Ishikawa (cell line): ENCODE data around the gene HTR3A.

Experiments
- EGR1 ChIP-seq: IDR thresholded peaks from 2 replicates; pipeline ENCODE4 v1.6.1; 2012
- FOXM1 ChIP-seq: IDR thresholded peaks from 2 replicates; pipeline ENCODE4 v1.6.1; 2012; ENCODE audit warnings: low read depth, borderline replicate concordance
- TAF1 ChIP-seq: IDR thresholded peaks from 2 replicates; pipeline ENCODE4 v1.6.1; 2012; ENCODE audit warnings: low read depth, mild to moderate bottlenecking
- YY1 ChIP-seq: IDR thresholded peaks from 2 replicates; pipeline ENCODE4 v1.6.1; 2012; ENCODE audit warnings: low read depth
- ZBTB7A ChIP-seq: IDR thresholded peaks from 2 replicates; pipeline ENCODE4 v1.6.1; 2012; ENCODE audit warnings: low read depth
- TF ChIP-seq, protein P1 (sequence below): IDR thresholded peaks from 2 replicates; pipeline ENCODE4 v1.6.1; 2012

- TF ChIP-seq TAF1 (no peak), ZBTB7A (no peak), FOXM1 (no peak), YY1 (no peak), EGR1 (no peak)
- TF ChIP-seq, protein P1, sequence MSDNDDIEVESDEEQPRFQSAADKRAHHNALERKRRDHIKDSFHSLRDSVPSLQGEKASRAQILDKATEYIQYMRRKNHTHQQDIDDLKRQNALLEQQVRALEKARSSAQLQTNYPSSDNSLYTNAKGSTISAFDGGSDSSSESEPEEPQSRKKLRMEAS: no peak
Observed at GRCh38 chr11:114000526-114000925, 25.6 kb downstream of the HTR3A start.
